Measurements from ENCODE around the gene PTOV1.

Gene PTOV1

GRCh38 chr19:49881186-49881585 is 30.2 kb downstream of the PTOV1 start:
- no peak for DNase-seq (ENCODE audit: low read depth)
- TF ChIP-seq, protein P1, sequence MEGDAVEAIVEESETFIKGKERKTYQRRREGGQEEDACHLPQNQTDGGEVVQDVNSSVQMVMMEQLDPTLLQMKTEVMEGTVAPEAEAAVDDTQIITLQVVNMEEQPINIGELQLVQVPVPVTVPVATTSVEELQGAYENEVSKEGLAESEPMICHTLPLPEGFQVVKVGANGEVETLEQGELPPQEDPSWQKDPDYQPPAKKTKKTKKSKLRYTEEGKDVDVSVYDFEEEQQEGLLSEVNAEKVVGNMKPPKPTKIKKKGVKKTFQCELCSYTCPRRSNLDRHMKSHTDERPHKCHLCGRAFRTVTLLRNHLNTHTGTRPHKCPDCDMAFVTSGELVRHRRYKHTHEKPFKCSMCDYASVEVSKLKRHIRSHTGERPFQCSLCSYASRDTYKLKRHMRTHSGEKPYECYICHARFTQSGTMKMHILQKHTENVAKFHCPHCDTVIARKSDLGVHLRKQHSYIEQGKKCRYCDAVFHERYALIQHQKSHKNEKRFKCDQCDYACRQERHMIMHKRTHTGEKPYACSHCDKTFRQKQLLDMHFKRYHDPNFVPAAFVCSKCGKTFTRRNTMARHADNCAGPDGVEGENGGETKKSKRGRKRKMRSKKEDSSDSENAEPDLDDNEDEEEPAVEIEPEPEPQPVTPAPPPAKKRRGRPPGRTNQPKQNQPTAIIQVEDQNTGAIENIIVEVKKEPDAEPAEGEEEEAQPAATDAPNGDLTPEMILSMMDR (conservative IDR thresholded peaks at IDR 0.05; ENCODE audit: low read depth, low read length) = no peak
- H3K4me3 ChIP-seq (ENCODE audit: low read depth, low read length) = no peak overlapping the region

DNA sequence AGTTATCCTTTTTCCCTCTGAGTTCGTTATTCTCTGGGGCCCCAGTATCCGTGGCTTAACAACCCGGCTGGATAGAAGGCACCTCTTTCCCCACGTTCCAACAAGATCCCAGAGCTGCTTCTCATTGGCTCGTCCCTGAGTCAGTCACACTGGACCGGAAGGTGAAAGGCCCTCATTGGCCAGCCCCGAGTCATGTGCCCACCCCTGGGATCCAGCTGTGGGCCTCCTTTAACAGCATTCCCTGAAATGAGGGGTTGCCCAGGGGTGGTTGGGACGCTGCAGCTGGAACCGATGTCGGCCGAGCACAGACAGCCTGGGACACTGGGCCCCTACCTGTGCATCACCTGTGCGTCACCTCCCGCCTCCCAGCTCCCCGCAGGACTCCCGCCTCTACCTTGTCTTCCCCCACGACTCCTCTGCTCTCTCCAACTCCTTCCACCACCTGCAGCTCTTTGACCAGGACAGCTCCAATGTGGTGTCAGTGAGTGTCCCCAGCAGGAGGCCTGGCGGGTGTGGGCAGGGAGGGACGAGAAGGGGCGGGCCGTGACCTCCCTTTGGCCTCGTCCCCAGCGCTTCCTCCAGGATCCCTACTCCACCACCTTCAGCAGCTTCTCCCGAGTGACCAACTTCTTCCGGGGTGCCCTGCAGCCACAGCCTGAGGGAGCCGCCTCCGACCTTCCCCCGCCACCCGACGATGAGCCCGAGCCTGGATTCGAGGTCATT is 30.9 kb downstream of the PTOV1 start:
- TF ChIP-seq, protein P1 (conservative IDR thresholded peaks at IDR 0.05; ENCODE audit: low read depth, low read length) = no peak
- no peak for DNase-seq (ENCODE audit: low read depth)
- H3K4me3 ChIP-seq (ENCODE audit: low read depth, low read length) = no peak overlapping the region

GRCh38 chr19:49882643-49883042 is 31.7 kb downstream of the PTOV1 start:
- TF ChIP-seq, protein P1 (conservative IDR thresholded peaks at IDR 0.05; ENCODE audit: low read depth, low read length) = no peak
- DNase-seq (ENCODE audit: low read depth) = no peak
- no peak overlapping the region for H3K4me3 ChIP-seq (ENCODE audit: low read depth, low read length)

GRCh38 chr19:49883094-49883493 is 32.1 kb downstream of the PTOV1 start:
- no peak overlapping the region for H3K4me3 ChIP-seq (ENCODE audit: low read depth, low read length)
- no peak for DNase-seq (ENCODE audit: low read depth)
- TF ChIP-seq, protein P1 (conservative IDR thresholded peaks at IDR 0.05; ENCODE audit: low read depth, low read length) = no peak

DNA sequence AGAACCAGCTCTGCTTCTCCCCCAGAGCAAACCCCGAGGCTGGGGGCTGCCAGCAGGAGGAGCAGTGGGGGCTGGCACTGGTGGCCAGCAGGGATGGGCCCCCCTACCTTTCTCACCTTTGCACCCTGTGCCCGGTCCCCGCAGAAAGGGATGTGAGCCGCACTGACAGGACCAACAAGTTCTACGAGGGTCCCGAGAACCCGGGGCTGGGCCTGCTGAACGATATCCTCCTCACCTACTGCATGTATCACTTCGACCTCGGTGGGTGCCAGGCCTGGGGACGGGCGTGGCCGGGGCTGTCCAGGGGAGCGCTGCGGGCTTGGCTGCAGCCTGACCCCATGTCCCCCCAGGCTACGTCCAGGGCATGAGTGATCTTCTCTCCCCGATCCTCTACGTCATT is 33.1 kb downstream of the PTOV1 start:
- DNase-seq (ENCODE audit: low read depth) = no peak
- H3K4me3 ChIP-seq (ENCODE audit: low read depth, low read length) = no peak overlapping the region
- TF ChIP-seq, protein P1 (conservative IDR thresholded peaks at IDR 0.05; ENCODE audit: low read depth, low read length) = no peak

DNA sequence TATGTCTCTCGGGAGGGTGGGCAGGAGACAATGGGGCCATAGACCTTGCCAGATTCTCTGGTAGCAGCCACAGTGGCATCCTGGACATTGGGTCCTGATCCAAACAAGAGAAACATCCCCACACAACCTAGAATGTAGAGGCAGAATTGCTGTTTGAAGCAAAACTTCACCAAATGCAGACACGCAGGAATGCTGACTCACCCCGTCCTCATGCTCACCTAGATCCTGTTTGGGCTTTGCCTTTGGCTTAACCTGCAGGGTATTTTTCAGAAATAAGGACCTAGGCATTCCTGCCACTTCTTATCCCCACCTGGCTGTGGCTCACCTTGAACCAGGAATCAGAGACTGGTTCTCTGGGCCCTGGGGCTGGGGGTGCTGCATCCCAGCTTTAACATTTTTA is 33.8 kb downstream of the PTOV1 start:
- H3K4me3 ChIP-seq (ENCODE audit: low read depth, low read length) = no peak overlapping the region
- no peak for DNase-seq (ENCODE audit: low read depth)
- TF ChIP-seq, protein P1 (conservative IDR thresholded peaks at IDR 0.05; ENCODE audit: low read depth, low read length) = no peak

GRCh38 chr19:49887037-49887664 is 36.2 kb downstream of the PTOV1 start:
- DNase-seq (ENCODE audit: low read depth) = no peak
- TF ChIP-seq, protein P1 (conservative IDR thresholded peaks at IDR 0.05; ENCODE audit: low read depth, low read length) = no peak
- H3K4me3 ChIP-seq (ENCODE audit: low read depth, low read length) = no peak overlapping the region
